ENCODE results near the gene ADAM12.

- TF ChIP-seq CTCF (IDR thresholded peaks at IDR 0.05; ENCODE audit: low read length), result no peak
- no peak for TF ChIP-seq EZH2phosphoT487 (IDR thresholded peaks at IDR 0.05; ENCODE audit: low read length)
These were observed 212.5 kb downstream of the ADAM12 start for GRCh38 chr10:126175641-126176262.
